GM18502 (cell line): ENCODE data around the gene TLCD1.
A peak's percentile ranks its signal among the peaks of the same experiment; 100 is the strongest.

ENCODE experiments used
- ATAC-seq: cut with Tn5 transposase; IDR thresholded peaks from one replicate; pipeline ENCODE4 v1.9.1; 2021; ENCODE audit warnings: mild to moderate bottlenecking; ENCODE audit not compliant: unreplicated experiment, poor library complexity

TLCD1 gene

GRCh38 chr17:28717578-28718332, 8.3 kb downstream of the TLCD1 start, which contains the start of gene RAB34:
Gene RAB34 (minus strand): TSS chr17:28717868. CDS start chr17:28717266, 602 bp downstream.
- no peak for ATAC-seq

GRCh38 chr17:28716740-28717577, 9.1 kb downstream of the TLCD1 start:
- ATAC-seq: no peak

- no peak for ATAC-seq
These were observed 10.8 kb downstream of the TLCD1 start for GRCh38 chr17:28715217-28715616.

DNA sequence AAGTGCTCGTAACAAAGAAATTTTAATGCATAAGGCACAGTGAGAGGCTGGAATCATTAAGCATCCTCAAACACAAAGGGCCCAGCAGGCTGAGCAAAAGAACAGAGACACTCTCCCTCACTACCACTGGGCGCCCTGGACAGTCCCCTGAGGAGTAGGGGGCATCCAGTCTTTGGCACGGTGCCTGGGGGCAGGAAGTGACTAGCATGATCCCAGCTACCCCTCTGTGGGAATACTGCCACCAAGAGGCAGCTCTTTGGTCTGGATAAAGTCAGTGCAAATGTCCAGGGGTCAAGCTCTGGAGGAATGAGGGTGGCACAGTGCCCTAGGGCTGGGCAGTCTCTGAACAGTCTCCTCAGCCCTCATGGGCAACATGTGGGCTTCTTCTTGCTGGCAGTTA, 11.8 kb downstream of the TLCD1 start:
- ATAC-seq: no peak

- no peak for ATAC-seq
These were observed 13.2 kb downstream of the TLCD1 start for GRCh38 chr17:28712705-28713415.

GRCh38 chr17:28712032-28712704, 13.9 kb downstream of the TLCD1 start:
- peak; percentile 41 for ATAC-seq

DNA sequence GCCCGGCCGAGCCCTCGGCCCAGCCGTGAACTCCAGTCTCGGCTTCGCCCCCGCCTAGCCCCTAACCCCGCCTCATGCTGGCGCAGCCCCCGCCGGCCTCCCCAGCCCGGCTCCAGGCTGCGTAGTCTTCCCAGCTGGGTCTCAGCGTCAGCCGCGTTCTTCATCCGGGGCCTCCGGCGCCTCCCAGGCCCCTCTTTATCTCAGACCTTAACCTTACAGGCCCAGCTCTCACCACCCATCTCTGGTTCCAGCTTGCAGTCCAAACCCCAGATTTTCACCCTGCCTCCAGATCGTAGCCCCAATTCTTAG, 14.4 kb downstream of the TLCD1 start, which contains the start of gene PROCA1:
PROCA1 (minus strand) TSS at position 166 of the 309 bp plus-strand sequence. CDS start 228 bp downstream, outside the sequence.
- ATAC-seq: peak; percentile 27

DNA sequence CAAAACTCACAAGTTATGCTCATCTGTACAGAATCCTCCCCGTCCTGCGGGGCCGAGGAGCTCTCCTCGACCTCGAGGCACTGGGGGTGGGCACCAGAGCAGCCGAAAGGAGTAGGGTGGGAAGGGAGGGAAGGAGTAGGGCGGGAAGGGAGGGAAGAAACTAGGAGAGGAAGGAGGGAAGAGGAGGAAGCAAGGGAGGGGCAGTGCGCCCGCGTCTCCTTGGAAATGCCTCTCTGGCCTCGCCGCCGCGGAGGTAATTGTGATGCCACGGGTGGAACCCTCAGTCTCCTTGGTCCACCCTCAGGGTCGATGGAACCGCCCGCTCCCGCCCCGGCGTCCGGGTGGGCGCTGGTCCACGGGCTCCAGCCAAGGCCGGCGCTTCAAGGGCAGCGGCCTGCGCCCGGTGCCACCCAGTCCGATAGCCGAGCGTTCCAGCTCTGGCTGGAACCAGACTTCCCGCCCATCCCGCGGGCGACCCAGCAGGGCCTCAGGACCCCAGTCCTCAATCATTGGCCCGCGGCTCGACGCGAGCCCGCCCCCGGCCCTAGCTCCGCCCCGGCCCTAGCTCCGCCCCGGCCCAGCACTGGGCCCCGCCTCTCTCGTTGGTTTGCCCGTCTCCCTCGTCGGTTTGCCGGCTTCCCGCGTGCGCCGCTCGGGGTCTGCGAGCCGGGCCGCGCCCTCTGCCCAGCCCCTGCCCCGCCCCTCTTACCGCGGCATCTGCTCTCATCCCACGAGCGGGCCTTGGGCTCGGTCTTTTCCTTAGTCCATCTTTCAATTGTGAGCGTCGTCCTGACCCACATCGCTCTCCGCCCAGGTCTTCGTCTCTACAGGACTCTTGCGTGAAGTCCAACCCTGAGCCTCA, 14.9 kb downstream of the TLCD1 start:
- peak; percentile 79 for ATAC-seq

DNA sequence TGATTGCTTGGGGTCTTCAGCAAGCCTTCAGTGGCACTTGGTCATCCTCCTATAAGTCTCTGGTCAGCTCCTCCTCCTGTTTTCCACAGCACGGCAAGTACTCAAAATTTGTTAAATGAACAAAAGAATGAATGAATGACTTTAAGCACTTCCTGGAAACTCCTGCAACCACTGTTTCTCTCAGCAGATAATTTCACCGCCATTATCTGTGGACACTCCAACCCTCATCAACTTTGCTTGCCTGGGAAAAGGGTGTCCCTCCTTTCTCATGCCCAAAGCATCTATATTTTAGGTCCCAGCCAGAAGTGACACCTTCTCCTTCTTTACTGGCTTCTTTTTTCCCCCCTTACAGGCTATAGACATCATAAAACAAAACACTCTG, 18.7 kb downstream of the TLCD1 start:
- ATAC-seq: no peak

GRCh38 chr17:28706471-28707338, 19.3 kb downstream of the TLCD1 start:
- no peak for ATAC-seq

DNA sequence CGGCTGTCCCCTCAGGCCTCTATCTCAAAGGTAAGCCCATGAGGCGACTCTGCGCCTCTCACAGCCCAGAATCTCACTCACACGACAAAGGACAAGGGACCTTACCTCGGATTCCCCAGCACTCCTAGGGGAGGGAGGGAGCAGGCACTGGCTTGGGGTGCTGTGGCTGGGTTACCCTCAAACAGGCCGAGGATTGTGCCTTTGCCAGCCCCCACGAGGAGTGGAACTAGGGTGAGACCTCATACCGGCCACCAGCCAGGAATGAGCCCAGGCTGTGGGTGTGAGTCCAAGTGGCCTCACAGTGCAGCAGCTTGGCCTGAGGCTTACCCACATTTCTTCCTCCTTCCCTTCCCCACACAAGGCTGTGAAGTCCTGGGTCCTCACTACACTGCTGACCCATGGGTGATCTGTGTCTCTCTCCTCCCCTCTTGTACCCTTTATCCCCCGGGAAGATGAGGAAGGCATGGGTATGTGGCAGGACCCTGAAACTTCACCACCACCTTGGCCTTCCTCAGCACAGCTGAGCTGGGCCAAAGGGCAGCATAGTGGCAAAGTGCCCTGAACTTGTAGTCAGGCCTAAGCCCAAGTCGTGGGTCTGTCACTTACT, 20.2 kb downstream of the TLCD1 start:
- ATAC-seq: no peak

DNA sequence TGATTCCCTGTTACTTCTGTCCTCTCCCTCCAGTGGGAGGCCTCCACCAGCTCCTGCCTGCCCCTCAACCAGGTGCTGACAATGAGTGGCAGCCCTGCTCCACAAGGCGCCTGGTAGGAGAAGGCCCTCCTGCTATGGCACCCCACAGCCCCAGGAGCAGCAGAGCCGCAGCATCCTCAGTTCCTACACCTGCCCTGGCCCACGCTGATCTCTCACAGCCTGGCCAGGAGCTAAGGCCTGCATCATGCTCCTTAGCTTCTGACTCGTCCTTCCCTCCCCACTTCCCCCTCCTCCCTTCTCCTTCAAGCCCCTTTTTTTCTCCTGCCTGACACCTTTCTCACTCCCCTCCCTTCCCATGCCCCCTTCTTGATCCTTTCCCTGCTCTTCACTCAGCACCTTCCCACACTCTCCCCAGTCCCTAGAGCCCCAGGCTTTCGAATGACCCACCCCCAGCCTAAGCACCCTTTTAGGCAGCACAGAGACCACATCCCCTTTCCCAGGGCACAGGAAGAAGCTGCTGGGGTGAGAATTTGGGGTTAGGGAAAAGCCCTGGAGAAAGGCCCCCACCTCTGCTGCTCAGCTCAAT, 20.9 kb downstream of the TLCD1 start:
- no peak for ATAC-seq

DNA sequence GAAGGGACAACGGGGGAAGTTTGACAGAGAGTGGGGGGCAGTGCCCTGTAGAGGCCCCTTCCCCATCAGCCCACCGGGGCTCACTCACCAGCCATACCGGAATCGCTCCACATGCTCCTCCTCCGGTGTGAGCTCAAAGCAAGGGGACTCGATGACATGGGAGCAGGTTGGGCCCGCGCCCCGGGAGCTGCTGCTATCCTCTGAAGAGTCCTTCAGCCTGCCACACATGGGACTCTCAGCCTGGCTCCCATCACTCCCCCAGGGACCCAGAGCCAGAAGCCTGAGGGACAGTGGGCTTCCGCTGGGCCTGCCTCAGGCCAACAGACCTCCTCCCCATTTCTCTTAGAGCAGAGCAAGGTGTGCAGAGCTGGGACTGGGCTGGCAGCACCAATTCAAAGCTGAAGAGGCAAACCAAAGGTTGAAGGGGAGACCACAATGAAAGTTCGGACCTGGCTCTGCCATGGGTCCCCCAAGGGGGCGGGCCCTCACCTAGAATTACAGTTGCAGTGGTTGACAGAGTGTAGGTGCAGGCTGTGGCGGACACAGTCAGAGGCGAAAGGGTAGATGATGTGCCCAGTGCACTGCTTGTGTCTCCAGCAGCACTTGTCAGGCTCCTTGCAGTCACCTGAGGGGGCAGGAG, 21.7 kb downstream of the TLCD1 start:
- ATAC-seq: no peak

DNA sequence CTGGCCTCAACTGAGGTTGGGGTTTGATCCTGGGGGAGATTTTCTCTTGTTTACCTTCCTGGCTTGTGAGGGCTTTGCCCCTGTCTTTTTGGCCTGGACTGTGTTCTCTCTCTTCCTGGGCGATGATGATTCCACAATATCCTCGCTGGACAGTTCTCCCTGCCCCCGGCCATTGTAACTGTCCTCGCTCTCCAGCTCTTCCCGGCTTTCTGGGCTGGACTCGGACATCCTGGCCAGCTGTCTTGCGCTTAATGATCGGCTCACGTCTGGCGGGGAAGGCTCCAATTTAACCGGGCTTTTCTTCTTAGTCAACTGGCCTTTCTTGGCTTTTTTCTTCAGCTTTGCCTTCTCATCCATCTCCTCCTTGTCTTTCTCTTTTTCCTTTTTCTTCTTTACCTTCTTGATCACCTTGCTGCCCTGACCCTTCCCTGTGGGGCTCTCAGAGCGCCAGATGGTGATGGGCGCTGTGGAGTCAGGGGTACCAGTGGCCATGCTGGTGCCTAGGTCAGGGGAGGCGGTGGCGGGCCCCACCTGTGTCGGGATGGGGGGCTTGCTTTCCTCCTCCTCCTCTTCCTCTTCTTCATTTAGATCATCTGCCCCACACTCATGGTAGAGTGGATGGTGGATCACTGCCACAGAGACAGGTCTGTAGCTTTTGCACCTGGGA, 22.3 kb downstream of the TLCD1 start:
- no peak for ATAC-seq

DNA sequence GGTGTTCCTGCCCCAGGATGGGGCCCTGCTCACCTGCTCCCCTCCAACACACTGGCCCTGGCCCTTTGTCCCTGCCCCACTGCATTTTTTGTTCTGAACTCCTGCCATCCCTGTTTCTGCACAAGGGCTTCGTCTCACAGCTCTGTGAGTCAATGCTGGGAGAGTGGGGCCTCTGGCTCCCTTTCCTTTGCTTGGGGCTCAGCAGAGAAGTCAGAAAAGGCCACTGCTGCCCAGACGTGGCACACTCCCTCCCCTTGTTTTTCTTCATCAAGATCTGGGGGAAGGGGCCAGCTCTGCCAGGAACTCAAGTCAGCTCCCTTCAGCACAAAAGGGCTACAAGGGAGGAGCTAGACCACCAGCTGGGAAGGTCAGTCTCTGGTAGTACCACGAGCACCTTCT, 23.3 kb downstream of the TLCD1 start:
- no peak for ATAC-seq

DNA sequence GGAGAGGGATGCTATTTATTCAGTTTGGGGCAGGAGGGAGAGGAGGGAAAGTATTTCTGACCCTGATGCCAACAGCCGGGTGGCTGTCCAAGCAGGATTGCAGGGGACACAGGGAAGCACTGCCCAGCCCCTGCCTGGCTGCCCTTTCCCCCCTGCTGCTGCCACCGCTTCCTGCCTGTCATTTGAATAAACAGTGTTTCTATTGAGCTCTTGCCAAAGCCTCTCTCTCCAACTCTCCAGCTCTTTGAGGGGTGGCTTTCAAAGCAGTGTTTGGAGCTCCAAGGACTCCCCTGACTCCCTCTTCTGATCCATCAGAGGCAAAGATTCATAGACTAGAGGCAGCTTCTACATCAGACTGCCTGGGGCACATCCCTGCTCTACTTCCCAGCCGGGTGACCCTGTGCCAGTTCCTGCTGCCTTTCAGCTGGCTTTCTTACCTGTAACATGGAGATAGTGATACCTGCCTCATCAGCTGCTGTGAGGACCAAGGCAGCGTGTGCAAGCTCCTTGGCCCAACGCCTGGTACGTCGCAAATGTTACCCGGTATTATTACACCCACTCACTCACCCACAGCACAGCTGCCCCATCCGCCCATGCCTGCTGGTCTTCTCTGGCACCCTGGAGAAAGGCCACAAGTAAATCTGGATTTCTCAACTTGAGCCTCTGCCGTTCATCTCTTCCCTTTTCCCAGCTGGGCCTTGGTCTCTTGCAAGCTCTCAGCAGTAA, 23.8 kb downstream of the TLCD1 start:
- no peak for ATAC-seq
